Measurements from ENCODE around the gene KLHL6. TPM values are rescaled to one million over a fixed set of nuclear protein-coding genes. Genes with fewer than 3 reads are reported as not detected.

Gene KLHL6
- total RNA-seq, 1 donor from 2014 or later, result not detected

- H3K27me3 Mint-ChIP-seq (ENCODE audit: unreplicated experiment), result peaks cover 23% of the 10 kb centered on the region
- no peak for DNase-seq (ENCODE audit: extremely low spot score, unreplicated experiment)
- no peaks in the 10 kb centered on the region for H3K36me3 Mint-ChIP-seq (ENCODE audit: unreplicated experiment)
- H3K9me3 Mint-ChIP-seq (ENCODE audit: unreplicated experiment), result no peaks in the 10 kb centered on the region
- peaks cover 8% of the 10 kb centered on the region for H3K4me1 Mint-ChIP-seq (ENCODE audit: unreplicated experiment)
- H3K4me3 Mint-ChIP-seq (ENCODE audit: unreplicated experiment), result no peak overlapping the region
- no peak overlapping the region for H3K27ac Mint-ChIP-seq (ENCODE audit: unreplicated experiment)
- TF ChIP-seq CTCF (IDR thresholded peaks at IDR 0.05), result no peak
Observed at GRCh38 chr3:183519891-183520290, 35.6 kb downstream of the KLHL6 start.

- peaks cover 8% of the 10 kb centered on the region for H3K4me1 Mint-ChIP-seq (ENCODE audit: unreplicated experiment)
- no peak for TF ChIP-seq CTCF (IDR thresholded peaks at IDR 0.05)
- peak overlapping the region; percentile 2 for H3K27ac Mint-ChIP-seq (ENCODE audit: unreplicated experiment)
- peaks cover 31% of the 10 kb centered on the region for H3K27me3 Mint-ChIP-seq (ENCODE audit: unreplicated experiment)
- H3K36me3 Mint-ChIP-seq (ENCODE audit: unreplicated experiment), result no peaks in the 10 kb centered on the region
- H3K4me3 Mint-ChIP-seq (ENCODE audit: unreplicated experiment), result no peak overlapping the region
- DNase-seq (ENCODE audit: extremely low spot score, unreplicated experiment), result no peak
- H3K9me3 Mint-ChIP-seq (ENCODE audit: unreplicated experiment), result no peaks in the 10 kb centered on the region
Observed at GRCh38 chr3:183518491-183519251, 36.8 kb downstream of the KLHL6 start.

- Mint-ChIP-seq H3K27me3 (ENCODE audit: unreplicated experiment) (peaks cover 33% of the 10 kb centered on the region), H3K4me1 (ENCODE audit: unreplicated experiment) (peaks cover 8% of the 10 kb centered on the region), H3K36me3 (ENCODE audit: unreplicated experiment) (no peaks in the 10 kb centered on the region), H3K27ac (ENCODE audit: unreplicated experiment) (no peak overlapping the region), H3K9me3 (ENCODE audit: unreplicated experiment) (no peaks in the 10 kb centered on the region), H3K4me3 (ENCODE audit: unreplicated experiment) (no peak overlapping the region)
- TF ChIP-seq CTCF (IDR thresholded peaks at IDR 0.05), result no peak
- no peak for DNase-seq (ENCODE audit: extremely low spot score, unreplicated experiment)
Observed at GRCh38 chr3:183517607-183518006, 37.9 kb downstream of the KLHL6 start.

GRCh38 chr3:183515968-183516851 is 39.3 kb downstream of the KLHL6 start:
- Mint-ChIP-seq H3K4me1 (ENCODE audit: unreplicated experiment) (peaks cover 8% of the 10 kb centered on the region), H3K36me3 (ENCODE audit: unreplicated experiment) (no peaks in the 10 kb centered on the region), H3K27ac (ENCODE audit: unreplicated experiment) (no peak overlapping the region), H3K9me3 (ENCODE audit: unreplicated experiment) (no peaks in the 10 kb centered on the region), H3K4me3 (ENCODE audit: unreplicated experiment) (no peak overlapping the region), H3K27me3 (ENCODE audit: unreplicated experiment) (peaks cover 33% of the 10 kb centered on the region)
- no peak for TF ChIP-seq CTCF (IDR thresholded peaks at IDR 0.05)
- DNase-seq (ENCODE audit: extremely low spot score, unreplicated experiment), result no peak

GRCh38 chr3:183514021-183514420 is 41.5 kb downstream of the KLHL6 start:
- DNase-seq (ENCODE audit: extremely low spot score, unreplicated experiment), result no peak
- no peak for TF ChIP-seq CTCF (IDR thresholded peaks at IDR 0.05)
- no peaks in the 10 kb centered on the region for H3K9me3 Mint-ChIP-seq (ENCODE audit: unreplicated experiment)
- H3K36me3 Mint-ChIP-seq (ENCODE audit: unreplicated experiment), result no peaks in the 10 kb centered on the region
- no peak overlapping the region for H3K27ac Mint-ChIP-seq (ENCODE audit: unreplicated experiment)
- H3K4me3 Mint-ChIP-seq (ENCODE audit: unreplicated experiment), result no peak overlapping the region
- H3K27me3 Mint-ChIP-seq (ENCODE audit: unreplicated experiment), result peaks cover 32% of the 10 kb centered on the region
- H3K4me1 Mint-ChIP-seq (ENCODE audit: unreplicated experiment), result peaks cover 7% of the 10 kb centered on the region
